CD8-positive, alpha-beta memory T cell (primary cell): ENCODE measurements around the gene TRIM60. TPM values are rescaled to one million over a fixed set of nuclear protein-coding genes. Genes with fewer than 3 reads are reported as not detected.
"Not testable (repeated sequence)": the region's sequence is repeated elsewhere in the genome, so short reads cannot be mapped to it uniquely, and the experiment has no call there.

Source experiments
- CTCF ChIA-PET: fragments of 350-600 bp; sonication (Branson Sonifier 250); formaldehyde crosslinking; loops from one replicate; lab custom pipeline; 2021; ENCODE audit warnings: antibody characterized with exemption; lab: Charles Lee
- POLR2A ChIA-PET: fragments of 350-600 bp; sonication (Branson Sonifier 250); formaldehyde crosslinking; loops from one replicate; lab custom pipeline; 2021; ENCODE audit warnings: antibody characterized with exemption; lab: Charles Lee
- DNase-seq, 5 donors: peaks; one replicate each; pipeline versions ENCODE4 v3.0.0 to v3.0.0-alpha.2; 2020 to 2022; ENCODE audit warnings: mixed read lengths in 1 of 5
- H3K27ac ChIP-seq: one replicate; pipeline ENCODE4 v1.7.0; 2013; ENCODE audit warnings: low read depth, mild to moderate bottlenecking, low read length, moderate library complexity
- H3K27me3 ChIP-seq: 2 replicates; pipeline ENCODE4 v1.7.0; 2013; ENCODE audit warnings: low read length, mild to moderate bottlenecking; ENCODE audit not compliant: insufficient read depth, poor library complexity, severe bottlenecking
- H3K36me3 ChIP-seq: 2 replicates; pipeline ENCODE4 v1.7.0; 2013; ENCODE audit warnings: mild to moderate bottlenecking, low read length, moderate library complexity; ENCODE audit not compliant: insufficient read depth
- H3K4me1 ChIP-seq: 2 replicates; pipeline ENCODE4 v1.7.0; 2013; ENCODE audit warnings: mild to moderate bottlenecking, low read length, moderate library complexity; ENCODE audit not compliant: insufficient read depth
- H3K4me3 ChIP-seq: 2 replicates; pipeline ENCODE4 v1.7.0; 2013; ENCODE audit warnings: mild to moderate bottlenecking, low read length
- H3K9me3 ChIP-seq: 2 replicates; pipeline ENCODE4 v1.7.0; 2013; ENCODE audit warnings: mild to moderate bottlenecking, low read length
- H3K27ac Mint-ChIP-seq, 8 donors: one replicate each; pipeline ENCODE4 v1.8.0; 2020 to 2021; ENCODE audit warnings: mixed read lengths in 8 of 8, mild to moderate bottlenecking in 6 of 8, inconsistent platforms in 3 of 8, moderate library complexity in 3 of 8
- H3K27me3 Mint-ChIP-seq, 2 donors: one replicate each; pipeline ENCODE4 v1.8.0; 2020 to 2021; ENCODE audit warnings: mixed read lengths in 2 of 2, mild to moderate bottlenecking in 1 of 2, moderate library complexity in 1 of 2
- H3K36me3 Mint-ChIP-seq, 3 donors: one replicate each; pipeline ENCODE4 v1.8.0; 2020 to 2021; ENCODE audit warnings: mixed read lengths in 3 of 3, inconsistent platforms in 1 of 3, mild to moderate bottlenecking in 1 of 3
- H3K4me1 Mint-ChIP-seq, 3 donors: one replicate each; pipeline ENCODE4 v1.8.0; 2020 to 2021; ENCODE audit warnings: mixed read lengths in 3 of 3, inconsistent platforms in 1 of 3, mild to moderate bottlenecking in 1 of 3
- H3K4me3 Mint-ChIP-seq, 7 donors: one replicate each; pipeline ENCODE4 v1.8.0; 2020 to 2021; ENCODE audit warnings: mixed read lengths in 7 of 7, mild to moderate bottlenecking in 6 of 7, moderate library complexity in 4 of 7, inconsistent platforms in 2 of 7
- H3K9me3 Mint-ChIP-seq, 5 donors: one replicate each; pipeline ENCODE4 v1.8.0; 2020 to 2022; ENCODE audit warnings: mixed read lengths in 5 of 5, mild to moderate bottlenecking in 3 of 5, moderate library complexity in 2 of 5, inconsistent platforms in 1 of 5
- polyA plus RNA-seq: library from polyadenylated mRNA; unstranded; fragments of 300-500 nt; fragmentation: Illumina TruSeq; gene quantifications from one replicate; pipeline ENCODE4 v1.2.3, GENCODE V29; 2021
- total RNA-seq, 2 experiments: library from RNA; stranded (reverse); gene quantifications; one replicate each; pipeline ENCODE4 v1.2.3, GENCODE V29; 2021

Gene TRIM60
- total and polyA plus RNA-seq, 3 experiments from 2014 or later: not detected

GRCh38 chr4:165016971-165017370, 14.8 kb upstream of the TRIM60 start:
- H3K9me3 ChIP-seq: no peaks in the 10 kb centered on the region

GRCh38 chr4:165019995-165020394, 11.8 kb upstream of the TRIM60 start:
- H3K36me3 ChIP-seq, H3K9me3 ChIP-seq, H3K27me3 ChIP-seq, H3K27ac Mint-ChIP-seq, H3K4me3 ChIP-seq, H3K27me3 Mint-ChIP-seq, H3K4me1 ChIP-seq, H3K36me3 Mint-ChIP-seq, POLR2A ChIA-PET, CTCF ChIA-PET, H3K4me1 Mint-ChIP-seq, DNase-seq, H3K9me3 Mint-ChIP-seq, H3K4me3 Mint-ChIP-seq, H3K27ac ChIP-seq: not testable (repeated sequence)

More at GRCh38 chr4:165016971-165017370, 14.8 kb upstream of the TRIM60 start:
- H3K4me3 ChIP-seq: no peak overlapping the region
- Mint-ChIP-seq H3K4me1 (peaks cover 3 to 4% (median 4%) of the 10 kb centered on the region in 3 donors), H3K4me3 (peak overlapping the region in 1 of 7 donors; percentile 7), H3K36me3 (no peaks in the 10 kb centered on the region), H3K27ac (peak overlapping the region in 1 of 8 donors; percentile 64), H3K9me3 (no peaks in the 10 kb centered on the region), H3K27me3 (peaks cover 7 to 8% of the 10 kb centered on the region in 2 donors)
- POLR2A ChIA-PET: no interaction called here
- CTCF ChIA-PET: interaction anchor here (1.5 kb wide), 1 partner anchor 10 kb away, joined by 4 read pairs; no protein-coding TSS in a partner anchor
- no peaks in the 10 kb centered on the region for H3K4me1 ChIP-seq
- DNase-seq: no peak
- no peaks in the 10 kb centered on the region for H3K27me3 ChIP-seq
- no peaks in the 10 kb centered on the region for H3K36me3 ChIP-seq
- H3K27ac ChIP-seq: no peak overlapping the region

GRCh38 chr4:165025782-165026181, 6.0 kb upstream of the TRIM60 start:
- H3K27me3 ChIP-seq, H3K9me3 ChIP-seq, H3K36me3 ChIP-seq, H3K27ac ChIP-seq, DNase-seq, H3K4me1 Mint-ChIP-seq, POLR2A ChIA-PET, CTCF ChIA-PET, H3K4me1 ChIP-seq, H3K36me3 Mint-ChIP-seq, H3K27ac Mint-ChIP-seq, H3K4me3 ChIP-seq, H3K9me3 Mint-ChIP-seq, H3K4me3 Mint-ChIP-seq: not testable (repeated sequence)
- peaks cover 2 to 16% of the 10 kb centered on the region in 2 donors for H3K27me3 Mint-ChIP-seq

GRCh38 chr4:165027762-165028402, 3.9 kb upstream of the TRIM60 start:
- CTCF ChIA-PET: no interaction called here
- no peaks in the 10 kb centered on the region for H3K36me3 ChIP-seq
- H3K9me3 Mint-ChIP-seq: peaks cover 0 to 2% (median 0%) of the 10 kb centered on the region in 5 donors
- H3K27me3 Mint-ChIP-seq: peaks cover 0 to 16% of the 10 kb centered on the region in 2 donors
- no peak overlapping the region for H3K27ac Mint-ChIP-seq
- no peak for DNase-seq
- no peaks in the 10 kb centered on the region for H3K9me3 ChIP-seq
- H3K36me3 Mint-ChIP-seq: no peaks in the 10 kb centered on the region
- H3K4me1 ChIP-seq: no peaks in the 10 kb centered on the region
- no peak overlapping the region for H3K27ac ChIP-seq
- no peak overlapping the region for H3K4me3 Mint-ChIP-seq
- POLR2A ChIA-PET: no interaction called here
- H3K4me1 Mint-ChIP-seq: no peaks in the 10 kb centered on the region
- H3K4me3 ChIP-seq: no peak overlapping the region
- no peaks in the 10 kb centered on the region for H3K27me3 ChIP-seq

- Histone ChIP-seq H3K4me1 (no peaks in the 10 kb centered on the region), H3K27ac (no peak overlapping the region), H3K4me3 (no peak overlapping the region), H3K9me3 (no peaks in the 10 kb centered on the region), H3K27me3 (no peaks in the 10 kb centered on the region), H3K36me3 (no peaks in the 10 kb centered on the region)
- CTCF ChIA-PET: no interaction called here
- Mint-ChIP-seq H3K9me3 (no peaks in the 10 kb centered on the region), H3K36me3 (no peaks in the 10 kb centered on the region), H3K27ac (peak overlapping the region in 1 of 8 donors; percentile 79), H3K4me3 (no peak overlapping the region), H3K4me1 (no peaks in the 10 kb centered on the region), H3K27me3 (peaks cover 5 to 12% of the 10 kb centered on the region in 2 donors)
- no peak for DNase-seq
- POLR2A ChIA-PET: no interaction called here
These were observed 16.4 kb downstream of the TRIM60 start for GRCh38 chr4:165048170-165048569.

GRCh38 chr4:165052627-165053026, 20.8 kb downstream of the TRIM60 start:
- no peak overlapping the region for H3K4me3 ChIP-seq
- no peaks in the 10 kb centered on the region for H3K27me3 ChIP-seq
- DNase-seq: no peak
- H3K27ac ChIP-seq: no peak overlapping the region
- POLR2A ChIA-PET: no interaction called here
- H3K36me3 ChIP-seq: no peaks in the 10 kb centered on the region
- Mint-ChIP-seq H3K4me3 (no peak overlapping the region), H3K27ac (peak overlapping the region in 1 of 8 donors; percentile 9), H3K9me3 (no peaks in the 10 kb centered on the region), H3K4me1 (no peaks in the 10 kb centered on the region), H3K36me3 (no peaks in the 10 kb centered on the region), H3K27me3 (peaks cover 3 to 7% of the 10 kb centered on the region in 2 donors)
- CTCF ChIA-PET: no interaction called here
- H3K9me3 ChIP-seq: no peaks in the 10 kb centered on the region
- H3K4me1 ChIP-seq: no peaks in the 10 kb centered on the region

GRCh38 chr4:165053645-165054044, 21.8 kb downstream of the TRIM60 start, which contains the start of gene TRIM75:
Gene TRIM75 (plus strand): TSS chr4:165053866. CDS start chr4:165059148, 5,282 bp downstream.
- Histone ChIP-seq H3K36me3 (no peaks in the 10 kb centered on the region), H3K9me3 (no peaks in the 10 kb centered on the region), H3K4me3 (no peak within 1 kb of the TSS), H3K27me3 (no peaks in the 10 kb centered on the region), H3K4me1 (no peaks in the 10 kb centered on the region), H3K27ac (no peak within 1 kb of the TSS)
- Mint-ChIP-seq H3K27ac (peak within 1 kb of the TSS in 3 of 8 donors; percentile 9 to 63 (median 9)), H3K9me3 (no peaks in the 10 kb centered on the region), H3K36me3 (no peaks in the 10 kb centered on the region), H3K4me1 (no peaks in the 10 kb centered on the region), H3K27me3 (peaks cover 2 to 3% of the 10 kb centered on the region in 2 donors), H3K4me3 (no peak within 1 kb of the TSS)
- no peak for DNase-seq
- CTCF ChIA-PET: no interaction called here
- POLR2A ChIA-PET: no interaction called here

GRCh38 chr4:165055601-165056000, 23.8 kb downstream of the TRIM60 start:
- no peaks in the 10 kb centered on the region for H3K4me1 ChIP-seq
- Mint-ChIP-seq H3K9me3 (no peaks in the 10 kb centered on the region), H3K27ac (no peak overlapping the region), H3K27me3 (peaks cover 3% of the 10 kb centered on the region in 2 donors), H3K36me3 (no peaks in the 10 kb centered on the region), H3K4me3 (no peak overlapping the region), H3K4me1 (no peaks in the 10 kb centered on the region)
- ChIA-PET POLR2A (no interaction called here), CTCF (no interaction called here)
- DNase-seq: no peak
- H3K27me3 ChIP-seq: no peaks in the 10 kb centered on the region
- no peak overlapping the region for H3K4me3 ChIP-seq
- no peaks in the 10 kb centered on the region for H3K9me3 ChIP-seq
- no peak overlapping the region for H3K27ac ChIP-seq
- H3K36me3 ChIP-seq: no peaks in the 10 kb centered on the region
